Bronchial epithelial cell (primary cell): ENCODE results near the gene FAM107B. TPM values are rescaled to one million over a fixed set of nuclear protein-coding genes. Genes with fewer than 3 reads are reported as not detected.

ENCODE experiments used
- DNase-seq: peaks from one replicate; pipeline ENCODE4 v3.0.0-alpha.2; 2010; ENCODE audit warnings: low read depth
- FAIRE-seq: peaks from 2 replicates; lab custom pipeline; 2011; peaks lifted over from hg19 to GRCh38; lab: Jason Lieb, UNC
- H3K27me3 ChIP-seq: 2 replicates; pipeline ENCODE4 v1.5.1; 2011; ENCODE audit warnings: low read length; ENCODE audit not compliant: control insufficient read depth, insufficient read depth
- H3K36me3 ChIP-seq: 2 replicates; pipeline ENCODE4 v1.5.1; 2011; ENCODE audit warnings: low read length; ENCODE audit not compliant: control insufficient read depth, insufficient read depth
- H3K4me3 ChIP-seq: 2 replicates; pipeline ENCODE4 v1.5.1; 2011; ENCODE audit warnings: mild to moderate bottlenecking, low read depth, low read length, control low read depth
- CTCF ChIP-seq: IDR thresholded peaks from 2 replicates; pipeline ENCODE4 v1.5.1; 2011; ENCODE audit warnings: mild to moderate bottlenecking, moderate library complexity, low read length, control low read depth, inconsistent platforms; ENCODE audit not compliant: insufficient read depth, severe bottlenecking
- total RNA-seq: library from RNA; depleted of rRNA; stranded (reverse); fragments of >200 nt; gene quantifications from 2 replicates; pipeline ENCODE4 v1.2.1, GENCODE V29; 2014

FAM107B gene
- total RNA-seq, 1 donor from 2014 or later = 18.7 TPM

GRCh38 chr10:14532473-14533251 is 242.0 kb downstream of the FAM107B start:
- TF ChIP-seq CTCF = no peak
- DNase-seq = peak; percentile 89
- Histone ChIP-seq H3K27me3 (no peaks in the 10 kb centered on the region), H3K36me3 (no peaks in the 10 kb centered on the region), H3K4me3 (no peak overlapping the region)
- no peak for FAIRE-seq

GRCh38 chr10:14531974-14532373 is 242.7 kb downstream of the FAM107B start:
- Histone ChIP-seq H3K27me3 (no peaks in the 10 kb centered on the region), H3K36me3 (no peaks in the 10 kb centered on the region), H3K4me3 (no peak overlapping the region)
- FAIRE-seq = no peak
- DNase-seq = no peak
- TF ChIP-seq CTCF = no peak

GRCh38 chr10:14530465-14530864 is 244.2 kb downstream of the FAM107B start:
- Histone ChIP-seq H3K4me3 (no peak overlapping the region), H3K27me3 (no peaks in the 10 kb centered on the region), H3K36me3 (no peaks in the 10 kb centered on the region)
- TF ChIP-seq CTCF = no peak
- DNase-seq = no peak
- FAIRE-seq = no peak

- Histone ChIP-seq H3K27me3 (no peaks in the 10 kb centered on the region), H3K36me3 (no peaks in the 10 kb centered on the region), H3K4me3 (no peak overlapping the region)
- no peak for DNase-seq
- no peak for TF ChIP-seq CTCF
- FAIRE-seq = no peak
These were observed 245.3 kb downstream of the FAM107B start for GRCh38 chr10:14529351-14529750.

DNA sequence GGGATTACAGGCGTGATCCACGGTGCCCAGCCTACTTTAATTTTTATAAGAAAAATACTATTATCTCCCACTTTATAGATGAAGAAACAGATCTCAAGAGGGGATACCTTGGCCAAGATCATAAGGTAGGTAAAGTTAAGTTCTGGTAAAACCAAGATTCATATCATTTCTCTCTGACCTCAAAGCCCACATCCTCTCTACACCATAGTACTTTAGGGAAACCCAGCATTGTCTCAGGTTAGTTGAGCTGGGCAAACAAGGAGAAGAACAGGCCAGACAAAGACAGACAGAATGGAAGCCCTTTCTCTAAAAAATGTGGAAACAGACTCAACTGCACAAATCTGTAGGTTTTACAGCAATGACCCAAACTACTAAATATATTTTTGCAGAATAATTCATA is 246.2 kb downstream of the FAM107B start:
- H3K27me3 ChIP-seq = no peaks in the 10 kb centered on the region
- no peak overlapping the region for H3K4me3 ChIP-seq
- TF ChIP-seq CTCF = no peak
- no peaks in the 10 kb centered on the region for H3K36me3 ChIP-seq
- FAIRE-seq = no peak
- no peak for DNase-seq

GRCh38 chr10:14527915-14528314 is 246.8 kb downstream of the FAM107B start:
- DNase-seq = no peak
- no peak for TF ChIP-seq CTCF
- no peaks in the 10 kb centered on the region for H3K36me3 ChIP-seq
- no peak overlapping the region for H3K4me3 ChIP-seq
- H3K27me3 ChIP-seq = no peaks in the 10 kb centered on the region
- no peak for FAIRE-seq
